Stimulated activated naive CD8-positive, alpha-beta T cell treated with anti-CD3 and anti-CD28 coated beads, Interleukin-15, Interleukin-2, amounts not matched to agents 100 ng/mL and 50 ng/mL, for 24 hours (primary cell): ENCODE measurements around the gene SCN4A.
"Not testable (repeated sequence)": the region's sequence is repeated elsewhere in the genome, so short reads cannot be mapped to it uniquely, and the experiment has no call there.

Source experiments
- H3K27ac Mint-ChIP-seq: one replicate; pipeline ENCODE4 v1.8.0; 2021; ENCODE audit warnings: mild to moderate bottlenecking, mixed read lengths
- H3K27me3 Mint-ChIP-seq: one replicate; pipeline ENCODE4 v1.8.0; 2021; ENCODE audit warnings: mixed read lengths
- H3K36me3 Mint-ChIP-seq: one replicate; pipeline ENCODE4 v1.8.0; 2021; ENCODE audit warnings: low read depth, mixed read lengths
- H3K4me1 Mint-ChIP-seq: one replicate; pipeline ENCODE4 v1.8.0; 2021; ENCODE audit warnings: low read depth, mixed read lengths
- H3K4me3 Mint-ChIP-seq: one replicate; pipeline ENCODE4 v1.8.0; 2021; ENCODE audit warnings: mild to moderate bottlenecking, mixed read lengths
- H3K9me3 Mint-ChIP-seq: one replicate; pipeline ENCODE4 v1.8.0; 2021; ENCODE audit warnings: mixed read lengths

SCN4A gene

DNA sequence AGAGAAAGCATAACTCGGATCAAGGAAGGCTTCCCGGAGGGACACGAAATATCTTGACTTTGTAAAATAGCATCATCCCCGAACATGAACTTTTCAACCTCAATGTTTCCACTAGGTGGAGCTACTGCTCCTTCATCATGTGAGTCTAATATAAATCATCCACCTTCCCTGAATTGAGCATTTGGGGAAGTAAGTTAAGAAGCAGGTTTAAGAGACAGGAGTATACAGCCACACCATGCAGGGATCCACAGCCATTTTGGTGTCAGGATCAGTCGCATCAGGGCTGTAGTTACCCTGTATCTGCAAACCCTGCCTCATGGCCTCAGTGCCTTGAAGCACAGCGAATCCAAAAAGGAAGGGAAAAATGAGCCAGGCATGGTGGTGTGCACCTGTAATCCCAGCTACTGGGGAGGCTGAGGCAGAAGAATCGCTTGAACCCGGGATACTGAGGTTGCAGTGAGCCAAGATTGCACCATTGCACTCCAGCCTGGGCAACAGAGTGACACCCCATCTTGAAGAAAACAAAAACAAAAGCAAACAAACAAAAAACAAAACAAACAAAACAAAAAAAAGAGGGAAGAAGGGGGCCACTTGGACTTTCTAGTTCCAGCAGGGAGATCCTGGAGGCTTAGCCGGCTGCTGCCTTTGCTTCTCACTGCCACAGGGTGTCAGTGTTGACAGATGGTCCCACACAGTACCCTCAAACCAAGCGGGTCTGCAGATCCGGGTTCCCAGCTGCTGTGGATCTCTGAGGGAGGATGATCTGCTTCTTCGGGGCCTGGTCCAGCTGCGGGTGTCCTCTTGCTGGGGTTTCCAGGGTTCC is 83.5 kb downstream of the SCN4A start:
- H3K27me3 Mint-ChIP-seq, H3K27ac Mint-ChIP-seq, H3K4me3 Mint-ChIP-seq: not testable (repeated sequence)

More for the DNA sequence above, 83.5 kb downstream of the SCN4A start:
- not testable (repeated sequence) for H3K4me1 Mint-ChIP-seq, H3K9me3 Mint-ChIP-seq, H3K36me3 Mint-ChIP-seq
